Adipocyte (in vitro differentiated cells): ENCODE results near the gene SPDYE18.
A peak's percentile ranks its signal among the peaks of the same experiment; 100 is the strongest.
"Not testable (repeated sequence)": the region's sequence is repeated elsewhere in the genome, so short reads cannot be mapped to it uniquely, and the experiment has no call there.

Experiments used
- DNase-seq: peaks from one replicate; pipeline ENCODE4 v3.0.0-alpha.2; 2015; ENCODE audit warnings: low read depth
- H3K27me3 ChIP-seq: replicated peaks from 2 replicates; pipeline ENCODE4 v1.7.0; 2013; ENCODE audit warnings: mild to moderate bottlenecking, low read length, moderate library complexity; ENCODE audit not compliant: control insufficient read depth, insufficient read depth
- H3K36me3 ChIP-seq: 2 replicates; pipeline ENCODE4 v1.7.0; 2013; ENCODE audit warnings: low read length, mild to moderate bottlenecking, moderate library complexity; ENCODE audit not compliant: control insufficient read depth, insufficient read depth, severe bottlenecking
- H3K4me1 ChIP-seq: 2 replicates; pipeline ENCODE4 v1.7.0; 2013; ENCODE audit warnings: mild to moderate bottlenecking, low read length, moderate library complexity; ENCODE audit not compliant: control insufficient read depth, insufficient read depth
- H3K4me3 ChIP-seq: 2 replicates; pipeline ENCODE4 v1.7.0; 2013; ENCODE audit warnings: mild to moderate bottlenecking, low read length, moderate library complexity
- H3K9ac ChIP-seq: 2 replicates; pipeline ENCODE4 v1.7.0; 2013; ENCODE audit warnings: mild to moderate bottlenecking, low read length, moderate library complexity
- H3K9me3 ChIP-seq: 2 replicates; pipeline ENCODE4 v1.7.0; 2013; ENCODE audit warnings: mild to moderate bottlenecking, low read length, moderate library complexity; ENCODE audit not compliant: control insufficient read depth

SPDYE18 gene

GRCh38 chr7:77077060-77077459 lies 14.7 kb upstream of the SPDYE18 start:
- H3K4me3 ChIP-seq, H3K9me3 ChIP-seq, H3K9ac ChIP-seq, H3K36me3 ChIP-seq, H3K4me1 ChIP-seq, DNase-seq, H3K27me3 ChIP-seq: not testable (repeated sequence)

GRCh38 chr7:77074786-77075396 lies 12.5 kb upstream of the SPDYE18 start:
- not testable (repeated sequence) for H3K4me1 ChIP-seq, H3K4me3 ChIP-seq, DNase-seq, H3K9me3 ChIP-seq, H3K9ac ChIP-seq, H3K36me3 ChIP-seq, H3K27me3 ChIP-seq

- H3K4me1 ChIP-seq, H3K4me3 ChIP-seq: not testable (repeated sequence)
These were observed 8.8 kb upstream of the SPDYE18 start for GRCh38 chr7:77071108-77071507.

GRCh38 chr7:77065869-77066268 lies 3.5 kb upstream of the SPDYE18 start:
- H3K9me3 ChIP-seq, H3K4me1 ChIP-seq, H3K27me3 ChIP-seq, H3K36me3 ChIP-seq, DNase-seq, H3K9ac ChIP-seq, H3K4me3 ChIP-seq: not testable (repeated sequence)

More at GRCh38 chr7:77071108-77071507, 8.8 kb upstream of the SPDYE18 start:
- not testable (repeated sequence) for DNase-seq, H3K27me3 ChIP-seq, H3K9ac ChIP-seq, H3K36me3 ChIP-seq, H3K9me3 ChIP-seq

GRCh38 chr7:77063732-77064131 lies 1.4 kb upstream of the SPDYE18 start:
- H3K27me3 ChIP-seq, DNase-seq, H3K9ac ChIP-seq, H3K36me3 ChIP-seq, H3K9me3 ChIP-seq, H3K4me1 ChIP-seq, H3K4me3 ChIP-seq: not testable (repeated sequence)

GRCh38 chr7:77032261-77032660 lies 30.1 kb downstream of the SPDYE18 start, which contains the start of gene SPDYE17:
TSS of gene SPDYE17 (minus strand) at chr7:77032361. CDS start at chr7:77030570, 1,791 bp downstream.
- not testable (repeated sequence) for H3K9me3 ChIP-seq, H3K27me3 ChIP-seq, H3K4me1 ChIP-seq, H3K9ac ChIP-seq, H3K4me3 ChIP-seq, H3K36me3 ChIP-seq, DNase-seq

- DNase-seq, H3K27me3 ChIP-seq, H3K4me3 ChIP-seq, H3K9me3 ChIP-seq, H3K9ac ChIP-seq, H3K4me1 ChIP-seq, H3K36me3 ChIP-seq: not testable (repeated sequence)
These were observed 36.0 kb downstream of the SPDYE18 start for GRCh38 chr7:77026349-77026748.

- not testable (repeated sequence) for H3K9ac ChIP-seq, H3K4me3 ChIP-seq, H3K4me1 ChIP-seq, H3K9me3 ChIP-seq, H3K36me3 ChIP-seq, H3K27me3 ChIP-seq
- peak; percentile 28 for DNase-seq
These were observed 52.2 kb downstream of the SPDYE18 start for GRCh38 chr7:77010074-77010680.

GRCh38 chr7:77008000-77008399 lies 54.4 kb downstream of the SPDYE18 start:
- H3K4me3 ChIP-seq, H3K36me3 ChIP-seq, H3K4me1 ChIP-seq, DNase-seq, H3K27me3 ChIP-seq, H3K9me3 ChIP-seq, H3K9ac ChIP-seq: not testable (repeated sequence)

- not testable (repeated sequence) for H3K4me1 ChIP-seq, H3K9me3 ChIP-seq, DNase-seq, H3K4me3 ChIP-seq, H3K9ac ChIP-seq, H3K36me3 ChIP-seq, H3K27me3 ChIP-seq
These were observed 55.9 kb downstream of the SPDYE18 start for GRCh38 chr7:77006127-77007110.

GRCh38 chr7:77005461-77006057 lies 56.8 kb downstream of the SPDYE18 start:
- H3K9ac ChIP-seq, H3K4me1 ChIP-seq, H3K4me3 ChIP-seq, H3K36me3 ChIP-seq, DNase-seq, H3K27me3 ChIP-seq, H3K9me3 ChIP-seq: not testable (repeated sequence)
